OCI-LY1 (cell line): ENCODE data around the gene CRADD.

Experiments
- EZH2 ChIP-seq: fragments of 200-600 bp; sonication (generic), shearing (Covaris generic); IDR thresholded peaks from 2 replicates; pipeline ENCODE4 v1.8.0; 2017; ENCODE audit warnings: borderline replicate concordance, mixed run types, mild to moderate bottlenecking, antibody characterized with exemption, low read length, moderate library complexity, mixed read lengths
- TF ChIP-seq, protein P1 (sequence below): fragments of 200-600 bp; sonication (generic), shearing (Covaris generic); IDR thresholded peaks from 2 replicates; pipeline ENCODE4 v1.5.1; 2017; ENCODE audit warnings: mild to moderate bottlenecking, antibody characterized with exemption, low read length, moderate library complexity, mixed read lengths

DNA sequence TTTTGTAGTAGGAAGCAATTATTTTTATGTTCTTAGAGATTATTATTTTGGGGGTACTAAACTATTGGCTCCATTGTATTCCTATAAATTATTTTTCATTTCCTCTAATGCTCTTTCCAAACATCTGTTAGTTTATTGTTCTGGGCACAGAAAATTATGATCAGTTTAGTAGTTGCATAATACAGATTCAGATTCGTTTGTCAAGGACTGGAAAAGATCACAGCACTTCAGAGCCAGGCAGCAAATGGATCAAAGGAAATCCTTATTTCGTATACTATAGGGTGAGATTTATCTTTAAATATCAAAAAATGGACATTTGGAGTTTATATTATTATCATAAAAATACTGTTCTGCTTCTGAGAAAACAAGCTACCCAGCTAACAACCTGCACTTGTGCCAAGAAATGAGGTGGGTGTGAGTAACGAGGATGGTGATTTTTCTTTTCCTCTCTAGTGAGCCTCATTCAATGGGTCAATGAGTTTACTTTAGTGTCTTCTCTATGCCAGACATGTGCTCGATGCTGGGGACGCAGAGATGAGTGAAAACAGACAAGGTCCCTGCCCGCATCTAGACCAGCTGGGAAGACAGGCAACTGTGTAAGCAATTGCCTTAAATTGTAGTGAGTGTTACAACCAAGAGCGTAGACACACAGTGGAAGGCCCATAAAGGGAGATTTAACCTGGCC, 262.6 kb downstream of the CRADD start:
- TF ChIP-seq, protein P1, sequence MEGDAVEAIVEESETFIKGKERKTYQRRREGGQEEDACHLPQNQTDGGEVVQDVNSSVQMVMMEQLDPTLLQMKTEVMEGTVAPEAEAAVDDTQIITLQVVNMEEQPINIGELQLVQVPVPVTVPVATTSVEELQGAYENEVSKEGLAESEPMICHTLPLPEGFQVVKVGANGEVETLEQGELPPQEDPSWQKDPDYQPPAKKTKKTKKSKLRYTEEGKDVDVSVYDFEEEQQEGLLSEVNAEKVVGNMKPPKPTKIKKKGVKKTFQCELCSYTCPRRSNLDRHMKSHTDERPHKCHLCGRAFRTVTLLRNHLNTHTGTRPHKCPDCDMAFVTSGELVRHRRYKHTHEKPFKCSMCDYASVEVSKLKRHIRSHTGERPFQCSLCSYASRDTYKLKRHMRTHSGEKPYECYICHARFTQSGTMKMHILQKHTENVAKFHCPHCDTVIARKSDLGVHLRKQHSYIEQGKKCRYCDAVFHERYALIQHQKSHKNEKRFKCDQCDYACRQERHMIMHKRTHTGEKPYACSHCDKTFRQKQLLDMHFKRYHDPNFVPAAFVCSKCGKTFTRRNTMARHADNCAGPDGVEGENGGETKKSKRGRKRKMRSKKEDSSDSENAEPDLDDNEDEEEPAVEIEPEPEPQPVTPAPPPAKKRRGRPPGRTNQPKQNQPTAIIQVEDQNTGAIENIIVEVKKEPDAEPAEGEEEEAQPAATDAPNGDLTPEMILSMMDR, result no peak
- no peak for TF ChIP-seq EZH2
